Vagina (tissue), 2 donors: ENCODE measurements around the gene ANXA11. TPM values are rescaled to one million over a fixed set of nuclear protein-coding genes. Genes with fewer than 3 reads are reported as not detected.

Source experiments
- DNase-seq, 2 donors: peaks; one replicate each; pipeline ENCODE4 v3.0.0-alpha.2; 2017; ENCODE audit errors: extremely low spot score in 2 of 2
- H3K27ac ChIP-seq: fragments of 200-600 bp; sonication (generic); one replicate; pipeline ENCODE4 v1.5.1; 2019
- H3K27me3 ChIP-seq: fragments of 200-600 bp; sonication (generic); one replicate; pipeline ENCODE4 v1.5.1; 2019
- H3K36me3 ChIP-seq, 2 donors: fragments of 200-600 bp; sonication (generic); one replicate each; pipeline ENCODE4 v1.5.1; 2017 to 2019
- H3K4me1 ChIP-seq: fragments of 200-600 bp; sonication (generic); one replicate; pipeline ENCODE4 v1.5.1; 2019
- H3K4me3 ChIP-seq, 2 donors: fragments of 200-600 bp; sonication (generic); 1 replicate in 1 of 2; 2 replicates in 1 of 2; pipeline ENCODE4 v1.5.1; 2016 to 2019
- H3K9me3 ChIP-seq: fragments of 200-600 bp; sonication (generic); one replicate; pipeline ENCODE4 v1.5.1; 2019
- POLR2A ChIP-seq, 2 donors: fragments of 450-650 bp; IDR thresholded peaks; one replicate each; pipeline ENCODE4 v1.6.1; 2017; ENCODE audit warnings: antibody characterized with exemption in 2 of 2, mild to moderate bottlenecking in 2 of 2, moderate library complexity in 2 of 2
- POLR2AphosphoS5 ChIP-seq, 2 donors: sonication (generic); formaldehyde crosslinking; IDR thresholded peaks; one replicate each; pipeline ENCODE4 v1.9.0; 2017; ENCODE audit warnings: antibody characterized with exemption in 2 of 2, mild to moderate bottlenecking in 2 of 2, low read depth in 1 of 2; ENCODE audit not compliant: insufficient read depth in 1 of 2
- intact Hi-C: fragments of 100-400 bp; cut with DNase I; formaldehyde crosslinking; loops from one replicate; pipeline ENCODE4 v1.15.1; 2023
- total RNA-seq: library from RNA; depleted of rRNA; stranded (reverse); fragments of >200 nt; gene quantifications from one replicate; pipeline ENCODE4 v1.2.3, GENCODE V29; 2016
- TF ChIP-seq, protein P1 (sequence below), 3 experiments: fragments of 450-650 bp in 2 of 3; fragments of 200-600 bp in 1 of 3; sonication (generic) in 1 of 3; IDR thresholded peaks; one replicate each; pipeline ENCODE4 v1.5.1; 2017 to 2019; ENCODE audit warnings: antibody characterized with exemption in 3 of 3, mild to moderate bottlenecking in 2 of 3, moderate library complexity in 2 of 3

ANXA11 gene
- total RNA-seq, 1 donor from 2014 or later, result 101 TPM

DNA sequence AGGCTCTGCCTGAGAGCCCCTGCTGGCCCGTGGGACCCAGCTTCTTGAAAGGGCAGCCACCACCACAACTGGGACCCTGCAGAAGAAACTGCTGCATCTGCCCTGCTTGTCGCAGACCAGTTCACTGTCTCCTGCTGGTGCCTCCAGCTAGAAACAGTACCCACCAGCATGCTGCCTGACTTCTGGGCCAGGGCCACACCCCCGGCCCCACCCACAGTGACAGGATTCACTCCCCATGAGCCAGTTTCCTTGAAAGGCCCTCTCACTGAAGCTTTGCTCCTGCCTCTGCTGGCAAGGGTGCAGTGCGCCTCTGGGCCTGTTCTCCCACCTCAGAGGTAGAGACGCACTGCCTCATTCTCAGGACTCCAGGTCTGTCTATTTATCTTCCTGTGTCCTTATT is 32.4 kb downstream of the ANXA11 start:
- Histone ChIP-seq H3K27ac (no peak overlapping the region), H3K9me3 (no peaks in the 10 kb centered on the region), H3K36me3 (peaks cover 0 to 10% of the 10 kb centered on the region in 2 donors), H3K4me3 (no peak overlapping the region), H3K27me3 (no peaks in the 10 kb centered on the region), H3K4me1 (peaks cover 60% of the 10 kb centered on the region)
- TF ChIP-seq, protein P1, sequence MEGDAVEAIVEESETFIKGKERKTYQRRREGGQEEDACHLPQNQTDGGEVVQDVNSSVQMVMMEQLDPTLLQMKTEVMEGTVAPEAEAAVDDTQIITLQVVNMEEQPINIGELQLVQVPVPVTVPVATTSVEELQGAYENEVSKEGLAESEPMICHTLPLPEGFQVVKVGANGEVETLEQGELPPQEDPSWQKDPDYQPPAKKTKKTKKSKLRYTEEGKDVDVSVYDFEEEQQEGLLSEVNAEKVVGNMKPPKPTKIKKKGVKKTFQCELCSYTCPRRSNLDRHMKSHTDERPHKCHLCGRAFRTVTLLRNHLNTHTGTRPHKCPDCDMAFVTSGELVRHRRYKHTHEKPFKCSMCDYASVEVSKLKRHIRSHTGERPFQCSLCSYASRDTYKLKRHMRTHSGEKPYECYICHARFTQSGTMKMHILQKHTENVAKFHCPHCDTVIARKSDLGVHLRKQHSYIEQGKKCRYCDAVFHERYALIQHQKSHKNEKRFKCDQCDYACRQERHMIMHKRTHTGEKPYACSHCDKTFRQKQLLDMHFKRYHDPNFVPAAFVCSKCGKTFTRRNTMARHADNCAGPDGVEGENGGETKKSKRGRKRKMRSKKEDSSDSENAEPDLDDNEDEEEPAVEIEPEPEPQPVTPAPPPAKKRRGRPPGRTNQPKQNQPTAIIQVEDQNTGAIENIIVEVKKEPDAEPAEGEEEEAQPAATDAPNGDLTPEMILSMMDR (IDR thresholded peaks at IDR 0.05), result no peak
- no peak for TF ChIP-seq POLR2A (IDR thresholded peaks at IDR 0.05)
- TF ChIP-seq POLR2AphosphoS5 (IDR thresholded peaks at IDR 0.05; ENCODE audit: insufficient read depth in 1 of 2, low read depth in 1 of 2), result no peak
- intact Hi-C loops, result no loop called here
- DNase-seq, result no peak

DNA sequence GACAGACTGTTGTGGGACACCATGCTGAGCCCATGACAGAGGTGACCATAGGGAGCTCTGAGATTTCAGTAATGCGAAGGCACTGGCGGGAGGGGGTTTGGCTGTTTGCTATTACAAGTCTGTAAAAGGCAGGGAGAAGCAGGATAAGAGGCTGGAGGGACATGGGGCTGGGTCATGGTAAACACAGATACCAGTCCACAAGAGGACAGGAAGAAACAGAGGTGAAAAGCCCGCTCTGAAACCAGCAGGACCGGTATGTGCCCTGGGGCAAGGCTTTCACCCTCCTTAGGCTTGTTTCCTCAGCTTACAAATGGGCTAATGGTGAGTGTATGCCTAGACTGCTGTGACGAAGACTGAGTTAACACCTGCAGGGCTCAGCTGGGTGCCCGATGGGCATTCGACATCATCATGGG is 34.1 kb downstream of the ANXA11 start:
- TF ChIP-seq, protein P1 (IDR thresholded peaks at IDR 0.05), result no peak
- no peak for TF ChIP-seq POLR2AphosphoS5 (IDR thresholded peaks at IDR 0.05; ENCODE audit: insufficient read depth in 1 of 2, low read depth in 1 of 2)
- no peak for TF ChIP-seq POLR2A (IDR thresholded peaks at IDR 0.05)
- Histone ChIP-seq H3K36me3 (peaks cover 0 to 10% of the 10 kb centered on the region in 2 donors), H3K4me3 (no peak overlapping the region), H3K27me3 (no peaks in the 10 kb centered on the region), H3K9me3 (no peaks in the 10 kb centered on the region), H3K4me1 (peaks cover 70% of the 10 kb centered on the region), H3K27ac (peak overlapping the region; percentile 11)
- intact Hi-C loops, result no loop called here
- DNase-seq, result no peak

DNA sequence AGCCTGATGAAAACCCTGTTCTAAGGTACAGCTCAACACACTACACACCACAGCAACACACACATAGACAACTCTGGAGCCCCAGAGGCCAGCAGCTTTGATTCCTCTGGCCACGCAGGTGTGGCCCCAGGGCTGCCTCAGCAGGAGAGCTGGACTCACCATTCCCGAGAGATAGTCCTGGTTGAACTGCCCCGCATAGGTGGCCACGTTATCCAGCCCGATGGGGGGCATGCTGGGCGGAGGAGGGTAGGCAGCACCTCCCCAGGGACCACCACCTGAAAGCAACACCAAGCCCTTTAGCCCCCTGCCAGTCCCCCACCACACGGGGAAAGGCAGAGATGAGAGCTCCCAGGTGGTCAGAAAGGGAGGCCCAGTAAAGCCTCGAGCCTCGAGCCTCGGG is 34.7 kb downstream of the ANXA11 start:
- peaks cover 0 to 10% of the 10 kb centered on the region in 2 donors for H3K36me3 ChIP-seq
- DNase-seq, result no peak
- peak overlapping the region; percentile 11 for H3K27ac ChIP-seq
- no peaks in the 10 kb centered on the region for H3K9me3 ChIP-seq
- intact Hi-C loops, result no loop called here
- no peaks in the 10 kb centered on the region for H3K27me3 ChIP-seq
- TF ChIP-seq, protein P1 (IDR thresholded peaks at IDR 0.05), result no peak
- TF ChIP-seq POLR2A (IDR thresholded peaks at IDR 0.05) (no peak), POLR2AphosphoS5 (IDR thresholded peaks at IDR 0.05; ENCODE audit: insufficient read depth in 1 of 2, low read depth in 1 of 2) (no peak)
- no peak overlapping the region for H3K4me3 ChIP-seq
- peaks cover 76% of the 10 kb centered on the region for H3K4me1 ChIP-seq

DNA sequence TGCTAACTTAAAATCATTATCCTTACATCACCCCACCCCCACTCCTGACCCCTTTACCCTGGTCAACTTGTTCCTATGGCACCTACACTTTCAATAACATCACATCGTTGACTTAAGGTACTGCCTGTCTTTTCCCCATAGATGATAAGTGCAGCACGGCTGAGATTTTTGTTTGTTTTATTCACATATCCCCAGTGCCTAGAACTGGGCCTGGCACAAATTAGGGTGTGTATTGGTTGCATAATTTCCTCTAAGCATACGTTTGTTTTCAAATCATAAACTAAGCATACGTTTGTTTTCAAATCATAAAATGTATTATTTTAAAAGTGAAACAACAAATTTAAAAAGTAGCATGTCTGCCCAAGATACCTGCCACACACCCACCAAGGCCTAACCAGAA is 35.3 kb downstream of the ANXA11 start:
- Histone ChIP-seq H3K27me3 (no peaks in the 10 kb centered on the region), H3K27ac (no peak overlapping the region), H3K4me1 (peaks cover 82% of the 10 kb centered on the region), H3K4me3 (no peak overlapping the region), H3K9me3 (no peaks in the 10 kb centered on the region), H3K36me3 (peaks cover 0 to 10% of the 10 kb centered on the region in 2 donors)
- TF ChIP-seq POLR2A (IDR thresholded peaks at IDR 0.05), result no peak
- TF ChIP-seq, protein P1 (IDR thresholded peaks at IDR 0.05), result no peak
- TF ChIP-seq POLR2AphosphoS5 (IDR thresholded peaks at IDR 0.05; ENCODE audit: insufficient read depth in 1 of 2, low read depth in 1 of 2), result no peak
- intact Hi-C loops, result no loop called here
- DNase-seq, result no peak

DNA sequence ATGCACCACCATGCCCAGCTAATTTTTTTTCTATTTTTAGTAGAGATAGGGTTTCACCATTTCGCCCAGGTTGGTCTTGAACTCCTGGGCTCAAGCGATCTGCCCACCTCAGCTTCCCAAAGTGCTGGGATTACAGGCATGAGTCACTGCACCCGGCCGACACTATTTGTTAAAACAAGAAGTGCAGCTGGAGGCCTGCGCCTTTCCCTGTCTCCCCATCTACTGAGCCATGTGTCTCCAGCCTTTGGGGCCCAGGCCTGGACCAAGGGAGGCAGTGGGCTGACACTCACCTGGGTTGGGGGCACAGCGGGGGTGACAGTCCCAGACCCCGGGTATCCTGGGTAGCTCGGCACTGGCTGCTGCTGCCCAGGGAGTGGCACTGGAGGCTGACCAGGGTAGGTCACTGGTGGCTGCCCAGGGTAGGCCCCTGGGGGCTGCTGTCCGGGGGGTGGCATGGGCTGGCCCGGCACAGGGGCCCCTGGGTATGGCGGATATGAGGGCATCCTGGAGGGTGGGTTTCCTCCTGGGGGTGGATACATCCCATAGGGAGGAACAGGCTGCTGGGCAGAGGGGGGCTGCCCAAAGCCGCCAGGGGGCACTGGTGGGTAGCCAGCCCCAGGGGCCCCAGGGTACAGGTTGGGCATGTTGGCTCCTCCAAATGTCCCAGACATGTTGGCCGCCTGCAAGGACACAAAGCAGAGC is 36.5 kb downstream of the ANXA11 start:
- H3K27ac ChIP-seq, result peak overlapping the region; percentile 42
- DNase-seq, result no peak
- H3K36me3 ChIP-seq, result peaks cover 0 to 16% of the 10 kb centered on the region in 2 donors
- peaks cover 90% of the 10 kb centered on the region for H3K4me1 ChIP-seq
- intact Hi-C loops, result no loop called here
- no peak overlapping the region for H3K4me3 ChIP-seq
- H3K9me3 ChIP-seq, result no peaks in the 10 kb centered on the region
- TF ChIP-seq, protein P1 (IDR thresholded peaks at IDR 0.05), result no peak
- TF ChIP-seq POLR2A (IDR thresholded peaks at IDR 0.05), result no peak
- TF ChIP-seq POLR2AphosphoS5 (IDR thresholded peaks at IDR 0.05; ENCODE audit: insufficient read depth in 1 of 2, low read depth in 1 of 2), result no peak
- no peaks in the 10 kb centered on the region for H3K27me3 ChIP-seq
